ENCODE results near the gene COL8A1. TPM values are rescaled to one million over a fixed set of nuclear protein-coding genes. Genes with fewer than 3 reads are reported as not detected.

Gene COL8A1
- total RNA-seq, 1 experiment from 2014 or later = 0.87 TPM

- POLR2A ChIA-PET = no interaction called here
- no peak for TF ChIP-seq TP53 (CRISPR knock-in tag; IDR thresholded peaks at IDR 0.05)
- TF ChIP-seq SMAD4 (CRISPR knock-in tag; IDR thresholded peaks at IDR 0.05) = no peak
- TF ChIP-seq NR1H2 (CRISPR knock-in tag; IDR thresholded peaks at IDR 0.05) = no peak
- TF ChIP-seq ATF3 (CRISPR knock-in tag; conservative IDR thresholded peaks at IDR 0.05) = no peak
- no peak for TF ChIP-seq NR2C2 (CRISPR knock-in tag; IDR thresholded peaks at IDR 0.05)
- TF ChIP-seq ZNF263 (CRISPR knock-in tag; IDR thresholded peaks at IDR 0.05; ENCODE audit: low read depth) = no peak
- no peak for TF ChIP-seq ZNF232 (CRISPR knock-in tag; IDR thresholded peaks at IDR 0.05)
- no peak for TF ChIP-seq E2F5 (CRISPR knock-in tag; IDR thresholded peaks at IDR 0.05)
- no peak for TF ChIP-seq NFATC4 (CRISPR knock-in tag; IDR thresholded peaks at IDR 0.05)
- no peak for TF ChIP-seq ZMAT4 (CRISPR knock-in tag; IDR thresholded peaks at IDR 0.05)
- TF ChIP-seq ZNF423 (CRISPR knock-in tag; IDR thresholded peaks at IDR 0.05) = no peak
- no peak for TF ChIP-seq ATF6 (CRISPR knock-in tag; IDR thresholded peaks at IDR 0.05)
- TF ChIP-seq ZNF219 (CRISPR knock-in tag; IDR thresholded peaks at IDR 0.05; ENCODE audit: borderline replicate concordance) = no peak
- TF ChIP-seq ZBTB43 (CRISPR knock-in tag; IDR thresholded peaks at IDR 0.05) = no peak
- TF ChIP-seq ZNF532 (CRISPR knock-in tag; IDR thresholded peaks at IDR 0.05; ENCODE audit: borderline replicate concordance) = no peak
- no peak for TF ChIP-seq EMX1 (CRISPR knock-in tag; IDR thresholded peaks at IDR 0.05)
- H3K4me3 Mint-ChIP-seq = no peak overlapping the region
- H3K27me3 Mint-ChIP-seq (ENCODE audit: low read depth) = no peaks in the 10 kb centered on the region
- H3K4me1 Mint-ChIP-seq = peaks cover 19% of the 10 kb centered on the region
- ATAC-seq (no peak), DNase-seq (ENCODE audit: low spot score) (no peak)
- CTCF ChIA-PET = no interaction called here
- no peak overlapping the region for H3K27ac Mint-ChIP-seq
- H3K9me3 Mint-ChIP-seq = no peaks in the 10 kb centered on the region
- H3K36me3 Mint-ChIP-seq = no peaks in the 10 kb centered on the region
Observed at GRCh38 chr3:99714146-99714545, 75.8 kb downstream of the COL8A1 start.

- H3K4me3 Mint-ChIP-seq = no peak overlapping the region
- ATAC-seq = no peak
- POLR2A ChIA-PET = no interaction called here
- no peak for DNase-seq (ENCODE audit: low spot score)
- H3K27ac Mint-ChIP-seq = no peak overlapping the region
- no peaks in the 10 kb centered on the region for H3K36me3 Mint-ChIP-seq
- H3K27me3 Mint-ChIP-seq (ENCODE audit: low read depth) = no peaks in the 10 kb centered on the region
- no peaks in the 10 kb centered on the region for H3K9me3 Mint-ChIP-seq
- H3K4me1 Mint-ChIP-seq = peaks cover 19% of the 10 kb centered on the region
- CTCF ChIA-PET = no interaction called here
- TF ChIP-seq USF2 (CRISPR knock-in tag; IDR thresholded peaks at IDR 0.05) = no peak
- no peak for TF ChIP-seq NFE2L1 (CRISPR knock-in tag; IDR thresholded peaks at IDR 0.05)
- TF ChIP-seq NR3C1 (CRISPR knock-in tag; conservative IDR thresholded peaks at IDR 0.05; ENCODE audit: low read depth) = no peak
- TF ChIP-seq ERG (CRISPR knock-in tag; IDR thresholded peaks at IDR 0.05) = no peak
- no peak for TF ChIP-seq FOXP4 (CRISPR knock-in tag; IDR thresholded peaks at IDR 0.05)
- no peak for TF ChIP-seq MAX (CRISPR knock-in tag; IDR thresholded peaks at IDR 0.05)
- TF ChIP-seq RORB (CRISPR knock-in tag; IDR thresholded peaks at IDR 0.05) = no peak
- no peak for TF ChIP-seq SMAD4 (CRISPR knock-in tag; IDR thresholded peaks at IDR 0.05)
- TF ChIP-seq ZNF671 (CRISPR knock-in tag; IDR thresholded peaks at IDR 0.05) = no peak
Observed at GRCh38 chr3:99714575-99714974, 76.2 kb downstream of the COL8A1 start.

Measured in WTC11 (cell line).